ENCODE measurements around the gene NRP2. TPM values are rescaled to one million over a fixed set of nuclear protein-coding genes. Genes with fewer than 3 reads are reported as not detected.

Gene NRP2
- total and polyA plus RNA-seq, 4 donors = 3.8 to 17.7 (median 12.2) TPM

DNA sequence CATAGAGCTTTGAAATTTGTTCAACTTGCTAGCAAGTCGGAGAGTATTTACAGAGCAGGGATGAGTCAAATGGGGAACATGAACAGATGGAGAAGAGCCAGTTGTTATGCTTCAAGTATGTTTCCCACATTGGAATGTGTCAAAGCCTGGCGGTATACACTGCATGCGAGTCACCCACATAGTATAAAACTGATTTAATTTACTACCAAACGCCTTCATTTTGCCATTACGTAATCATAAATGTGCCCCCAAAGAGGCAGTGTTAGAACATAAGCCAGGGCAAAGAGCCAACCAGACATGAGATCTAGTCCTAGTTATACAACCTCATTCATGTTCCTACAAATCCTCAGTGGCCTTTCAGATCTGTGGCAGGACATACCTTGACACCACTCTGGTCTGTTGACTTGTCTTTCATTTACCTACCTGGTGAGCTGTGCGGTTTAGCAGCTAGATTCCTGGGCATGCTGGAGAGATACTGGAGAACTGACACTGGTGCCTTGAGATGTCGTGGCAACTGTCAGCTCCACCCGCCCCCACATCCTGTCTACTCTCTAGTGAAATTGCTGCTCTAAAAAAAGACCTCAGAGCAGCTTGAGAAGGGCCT is 21.7 kb upstream of the NRP2 start:
- Histone ChIP-seq H3K27me3 (ENCODE audit: control insufficient read depth in 4 of 4, insufficient read depth in 4 of 4, low read length in 3 of 4) (no peaks in the 10 kb centered on the region), H3K4me3 (ENCODE audit: low read depth in 1 of 3, low read length in 3 of 3) (no peak overlapping the region), H3K9me3 (ENCODE audit: control insufficient read depth in 4 of 4, low read length in 3 of 4) (no peaks in the 10 kb centered on the region), H3K36me3 (ENCODE audit: control insufficient read depth in 4 of 4, insufficient read depth in 3 of 4, low read depth in 1 of 4, low read length in 3 of 4) (peaks cover 0 to 2% (median 0%) of the 10 kb centered on the region in 4 donors), H3K4me1 (ENCODE audit: control insufficient read depth in 4 of 4, insufficient read depth in 4 of 4, low read length in 3 of 4) (no peaks in the 10 kb centered on the region), H3K27ac (ENCODE audit: low read depth in 1 of 2, low read length in 2 of 2) (no peak overlapping the region), H3K9ac (ENCODE audit: low read depth in 1 of 2, low read length in 2 of 2) (no peak overlapping the region)
- DNase-seq (ENCODE audit: low spot score) = no peak
- TF ChIP-seq SP1 (IDR thresholded peaks at IDR 0.05) (no peak), RXRA (IDR thresholded peaks at IDR 0.05) (no peak), FOXA1 (IDR thresholded peaks at IDR 0.05) (no peak), NR2F2 (IDR thresholded peaks at IDR 0.05) (no peak), GABPA (IDR thresholded peaks at IDR 0.05 in 1 of 2, conservative IDR thresholded peaks at IDR 0.05 in 1 of 2) (no peak), EGR1 (IDR thresholded peaks at IDR 0.05; ENCODE audit: low read depth in 2 of 2) (no peak), HNF4G (IDR thresholded peaks at IDR 0.05) (no peak)
- WGBS = 72% methylated on average over 8 of the region's 8 CpGs

DNA sequence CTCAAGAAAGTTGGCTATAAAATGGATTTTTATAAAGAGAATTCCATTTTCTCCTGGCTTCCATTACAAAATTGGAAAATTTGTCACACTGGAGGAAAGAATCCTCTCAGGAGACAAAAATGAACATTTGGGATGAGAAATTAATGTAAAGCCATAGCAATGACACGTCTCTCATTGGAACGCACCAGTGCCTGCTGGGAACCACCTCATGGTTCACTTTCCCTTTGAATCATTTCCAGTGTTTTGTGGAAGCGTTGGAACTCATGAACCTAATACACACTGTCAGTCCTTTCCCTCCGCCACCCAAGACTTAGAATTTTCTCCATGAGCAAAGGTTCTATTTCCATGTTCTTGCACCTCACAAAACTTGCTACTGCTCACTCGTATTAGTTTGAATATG is 21.0 kb upstream of the NRP2 start:
- WGBS = 89% methylated on average over 5 of the region's 5 CpGs
- DNase-seq (ENCODE audit: low spot score) = no peak
- Histone ChIP-seq H3K9ac (ENCODE audit: low read depth in 1 of 2, low read length in 2 of 2) (no peak overlapping the region), H3K4me1 (ENCODE audit: control insufficient read depth in 4 of 4, insufficient read depth in 4 of 4, low read length in 3 of 4) (no peaks in the 10 kb centered on the region), H3K9me3 (ENCODE audit: control insufficient read depth in 4 of 4, low read length in 3 of 4) (no peaks in the 10 kb centered on the region), H3K27me3 (ENCODE audit: control insufficient read depth in 4 of 4, insufficient read depth in 4 of 4, low read length in 3 of 4) (no peaks in the 10 kb centered on the region), H3K27ac (ENCODE audit: low read depth in 1 of 2, low read length in 2 of 2) (no peak overlapping the region), H3K36me3 (ENCODE audit: control insufficient read depth in 4 of 4, insufficient read depth in 3 of 4, low read depth in 1 of 4, low read length in 3 of 4) (peaks cover 0 to 2% (median 0%) of the 10 kb centered on the region in 4 donors), H3K4me3 (ENCODE audit: low read depth in 1 of 3, low read length in 3 of 3) (no peak overlapping the region)
- TF ChIP-seq FOXA2 (IDR thresholded peaks at IDR 0.05) = no peak
- no peak for TF ChIP-seq RXRA (IDR thresholded peaks at IDR 0.05)
- no peak for TF ChIP-seq EGR1 (IDR thresholded peaks at IDR 0.05; ENCODE audit: low read depth in 2 of 2)
- no peak for TF ChIP-seq RAD21 (IDR thresholded peaks at IDR 0.05)
- TF ChIP-seq NR2F2 (IDR thresholded peaks at IDR 0.05) = no peak
- no peak for TF ChIP-seq HNF4A (conservative IDR thresholded peaks at IDR 0.05)

DNA sequence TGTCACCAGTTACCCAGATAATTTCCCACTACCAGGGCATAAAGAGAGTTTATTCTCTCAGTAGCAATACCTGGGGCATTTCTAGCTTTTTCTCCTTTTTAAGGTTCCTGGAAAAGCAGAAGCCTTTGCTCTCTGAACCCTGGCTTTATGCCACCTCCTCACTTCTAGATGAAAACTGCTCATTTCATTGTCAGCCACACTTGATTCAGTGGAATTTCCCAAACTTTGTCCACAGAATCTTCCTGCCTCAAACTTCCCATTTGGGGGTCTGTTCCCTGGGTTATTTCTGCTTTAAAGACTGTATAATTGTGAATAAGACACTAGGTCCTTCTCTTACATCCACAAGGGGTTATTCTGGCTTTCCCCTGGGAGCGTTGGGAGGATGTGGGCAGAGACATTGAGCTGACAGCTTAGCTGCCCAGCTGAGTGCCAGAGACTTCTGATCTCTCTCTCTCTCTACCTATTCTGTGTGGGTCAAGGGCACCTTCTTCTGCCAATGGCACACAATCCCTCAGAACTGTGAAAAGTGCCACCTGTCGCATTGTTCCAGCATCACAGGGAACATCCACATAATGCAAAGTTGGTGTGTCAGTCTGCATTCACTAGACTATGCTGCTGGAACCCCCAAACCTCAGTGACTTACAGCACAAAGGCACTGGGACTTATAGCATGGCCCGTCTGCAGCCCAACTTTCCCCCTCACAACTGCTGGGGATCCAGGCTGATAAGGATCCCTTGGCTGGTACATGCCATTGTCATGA is 19.9 kb upstream of the NRP2 start:
- H3K27ac ChIP-seq (ENCODE audit: low read depth in 1 of 2, low read length in 2 of 2) = no peak overlapping the region
- no peaks in the 10 kb centered on the region for H3K9me3 ChIP-seq (ENCODE audit: control insufficient read depth in 4 of 4, low read length in 3 of 4)
- H3K9ac ChIP-seq (ENCODE audit: low read depth in 1 of 2, low read length in 2 of 2) = no peak overlapping the region
- no peak for DNase-seq (ENCODE audit: low spot score)
- no peaks in the 10 kb centered on the region for H3K4me1 ChIP-seq (ENCODE audit: control insufficient read depth in 4 of 4, insufficient read depth in 4 of 4, low read length in 3 of 4)
- no peaks in the 10 kb centered on the region for H3K27me3 ChIP-seq (ENCODE audit: control insufficient read depth in 4 of 4, insufficient read depth in 4 of 4, low read length in 3 of 4)
- no peak for TF ChIP-seq NR2F2 (IDR thresholded peaks at IDR 0.05)
- no peak for TF ChIP-seq RXRA (IDR thresholded peaks at IDR 0.05)
- TF ChIP-seq, protein P1, sequence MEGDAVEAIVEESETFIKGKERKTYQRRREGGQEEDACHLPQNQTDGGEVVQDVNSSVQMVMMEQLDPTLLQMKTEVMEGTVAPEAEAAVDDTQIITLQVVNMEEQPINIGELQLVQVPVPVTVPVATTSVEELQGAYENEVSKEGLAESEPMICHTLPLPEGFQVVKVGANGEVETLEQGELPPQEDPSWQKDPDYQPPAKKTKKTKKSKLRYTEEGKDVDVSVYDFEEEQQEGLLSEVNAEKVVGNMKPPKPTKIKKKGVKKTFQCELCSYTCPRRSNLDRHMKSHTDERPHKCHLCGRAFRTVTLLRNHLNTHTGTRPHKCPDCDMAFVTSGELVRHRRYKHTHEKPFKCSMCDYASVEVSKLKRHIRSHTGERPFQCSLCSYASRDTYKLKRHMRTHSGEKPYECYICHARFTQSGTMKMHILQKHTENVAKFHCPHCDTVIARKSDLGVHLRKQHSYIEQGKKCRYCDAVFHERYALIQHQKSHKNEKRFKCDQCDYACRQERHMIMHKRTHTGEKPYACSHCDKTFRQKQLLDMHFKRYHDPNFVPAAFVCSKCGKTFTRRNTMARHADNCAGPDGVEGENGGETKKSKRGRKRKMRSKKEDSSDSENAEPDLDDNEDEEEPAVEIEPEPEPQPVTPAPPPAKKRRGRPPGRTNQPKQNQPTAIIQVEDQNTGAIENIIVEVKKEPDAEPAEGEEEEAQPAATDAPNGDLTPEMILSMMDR (IDR thresholded peaks at IDR 0.05; ENCODE audit: low read depth, low read length, missing input control) = no peak
- TF ChIP-seq HNF4A (conservative IDR thresholded peaks at IDR 0.05) = no peak
- no peak for TF ChIP-seq RAD21 (IDR thresholded peaks at IDR 0.05)
- no peak for TF ChIP-seq FOXA1 (IDR thresholded peaks at IDR 0.05)
- TF ChIP-seq HNF4G (IDR thresholded peaks at IDR 0.05) = no peak
- no peak for TF ChIP-seq EGR1 (IDR thresholded peaks at IDR 0.05; ENCODE audit: low read depth in 2 of 2)
- 94% methylated on average over 3 of the region's 3 CpGs for WGBS
- H3K4me3 ChIP-seq (ENCODE audit: low read depth in 1 of 3, low read length in 3 of 3) = no peak overlapping the region
- no peaks in the 10 kb centered on the region for H3K36me3 ChIP-seq (ENCODE audit: control insufficient read depth in 4 of 4, insufficient read depth in 3 of 4, low read depth in 1 of 4, low read length in 3 of 4)
